HG03575 (cell line): ENCODE measurements around the gene PITPNB.

Experiments
- ATAC-seq: cut with Tn5 transposase; IDR thresholded peaks from one replicate; pipeline ENCODE4 v1.9.1; 2021; ENCODE audit not compliant: unreplicated experiment, insufficient number of reproducible peaks, low FRiP score; ENCODE audit errors: extremely low read depth

Gene PITPNB

GRCh38 chr22:27867085-27867952 is 51.7 kb downstream of the PITPNB start:
- ATAC-seq = no peak

- no peak for ATAC-seq
Measured at GRCh38 chr22:27866135-27867084, 52.6 kb downstream of the PITPNB start.

GRCh38 chr22:27865496-27865895 is 53.6 kb downstream of the PITPNB start:
- no peak for ATAC-seq

GRCh38 chr22:27863556-27863955 is 55.5 kb downstream of the PITPNB start:
- no peak for ATAC-seq

GRCh38 chr22:27863001-27863400 is 56.1 kb downstream of the PITPNB start:
- no peak for ATAC-seq

GRCh38 chr22:27859336-27859735 is 59.7 kb downstream of the PITPNB start:
- ATAC-seq = no peak

GRCh38 chr22:27858626-27859025 is 60.4 kb downstream of the PITPNB start:
- ATAC-seq = no peak

GRCh38 chr22:27857443-27857842 is 61.6 kb downstream of the PITPNB start:
- no peak for ATAC-seq

GRCh38 chr22:27856386-27856785 is 62.7 kb downstream of the PITPNB start:
- ATAC-seq = no peak

- ATAC-seq = no peak
Measured at GRCh38 chr22:27853424-27853823, 65.6 kb downstream of the PITPNB start.

- no peak for ATAC-seq
Measured at GRCh38 chr22:27851974-27852746, 66.9 kb downstream of the PITPNB start.

- no peak for ATAC-seq
Measured at GRCh38 chr22:27850000-27850521, 69.0 kb downstream of the PITPNB start.

- no peak for ATAC-seq
Measured at GRCh38 chr22:27848005-27848404, 71.1 kb downstream of the PITPNB start.

- no peak for ATAC-seq
Measured at GRCh38 chr22:27846910-27847309, 72.1 kb downstream of the PITPNB start.

GRCh38 chr22:27846248-27846757 is 72.8 kb downstream of the PITPNB start:
- no peak for ATAC-seq

GRCh38 chr22:27845644-27846043 is 73.4 kb downstream of the PITPNB start:
- no peak for ATAC-seq

GRCh38 chr22:27844656-27845591 is 74.1 kb downstream of the PITPNB start:
- ATAC-seq = no peak

GRCh38 chr22:27844256-27844655 is 74.8 kb downstream of the PITPNB start:
- no peak for ATAC-seq
